ENCODE data around the gene PTGES. TPM values are rescaled to one million over a fixed set of nuclear protein-coding genes. Genes with fewer than 3 reads are reported as not detected.

PTGES gene
- total and polyA plus RNA-seq, 2 experiments from 2014 or later = 2.8 to 3.6 TPM

DNA sequence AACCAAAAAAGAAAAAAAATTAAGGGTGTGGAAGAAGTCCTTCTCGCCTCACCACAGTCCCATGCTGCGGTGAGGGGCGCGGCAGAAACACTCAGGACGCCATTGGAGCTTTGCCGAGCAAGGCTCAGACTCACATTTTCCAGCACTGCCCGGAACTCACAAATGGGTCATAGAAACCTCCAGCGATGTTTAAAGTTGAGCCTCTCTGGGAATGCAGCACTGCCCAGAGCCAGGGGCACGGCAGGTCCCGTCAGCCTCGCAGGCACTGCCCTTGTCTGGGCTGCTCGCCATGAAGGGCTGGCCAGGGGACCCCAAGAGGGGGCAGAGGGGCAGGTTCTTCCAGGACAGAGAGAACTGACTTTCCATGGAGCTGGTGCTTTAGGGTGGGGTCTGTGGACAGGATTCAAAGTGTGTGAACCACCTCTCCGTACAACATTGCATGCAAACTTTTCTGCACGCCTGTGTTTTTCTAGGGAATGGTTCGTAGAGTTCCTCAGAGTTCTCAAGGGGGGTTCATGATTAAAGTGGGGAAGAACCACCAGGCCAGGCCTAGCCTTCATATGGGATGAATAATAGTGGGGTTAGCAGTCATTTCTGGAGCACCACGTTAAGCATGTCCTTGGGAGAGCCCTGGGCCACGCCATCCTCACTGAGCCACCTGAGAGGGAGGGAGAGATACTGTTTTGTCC lies 49.0 kb downstream of the PTGES start:
- H3K36me3 Mint-ChIP-seq (ENCODE audit: low read depth) = no peaks in the 10 kb centered on the region
- ATAC-seq = 0 out of 3 replicates have a peak, but pooled peaks have one; percentile 23

More for the DNA sequence above, 49.0 kb downstream of the PTGES start:
- H3F3A ChIP-seq (replicated peaks; ENCODE audit: low read depth) = no peaks in the 10 kb centered on the region
- TF ChIP-seq POLR2AphosphoS5 (IDR thresholded peaks at IDR 0.05; ENCODE audit: low read depth) (no peak), JUNB (IDR thresholded peaks at IDR 0.05; ENCODE audit: unreplicated experiment) (no peak), ZNF331 (CRISPR knock-in tag; IDR thresholded peaks at IDR 0.05; ENCODE audit: low read depth) (no peak), EZH2phosphoT487 (IDR thresholded peaks at IDR 0.05; ENCODE audit: unreplicated experiment) (no peak), STAT1 (IDR thresholded peaks at IDR 0.05; ENCODE audit: unreplicated experiment) (no peak), EZH2 (IDR thresholded peaks at IDR 0.05; ENCODE audit: low read depth, unreplicated experiment) (no peak), ZNF114 (CRISPR knock-in tag; IDR thresholded peaks at IDR 0.05) (no peak), CREB1 (CRISPR knock-in tag; IDR thresholded peaks at IDR 0.05; ENCODE audit: low read depth) (no peak), ETS1 (IDR thresholded peaks at IDR 0.05) (no peak), NANOG (IDR thresholded peaks at IDR 0.05; ENCODE audit: borderline replicate concordance) (no peak), CTCF (conservative IDR thresholded peaks at IDR 0.05; ENCODE audit: low read depth in 2 of 2) (no peak)
- TF ChIP-seq, protein P1, sequence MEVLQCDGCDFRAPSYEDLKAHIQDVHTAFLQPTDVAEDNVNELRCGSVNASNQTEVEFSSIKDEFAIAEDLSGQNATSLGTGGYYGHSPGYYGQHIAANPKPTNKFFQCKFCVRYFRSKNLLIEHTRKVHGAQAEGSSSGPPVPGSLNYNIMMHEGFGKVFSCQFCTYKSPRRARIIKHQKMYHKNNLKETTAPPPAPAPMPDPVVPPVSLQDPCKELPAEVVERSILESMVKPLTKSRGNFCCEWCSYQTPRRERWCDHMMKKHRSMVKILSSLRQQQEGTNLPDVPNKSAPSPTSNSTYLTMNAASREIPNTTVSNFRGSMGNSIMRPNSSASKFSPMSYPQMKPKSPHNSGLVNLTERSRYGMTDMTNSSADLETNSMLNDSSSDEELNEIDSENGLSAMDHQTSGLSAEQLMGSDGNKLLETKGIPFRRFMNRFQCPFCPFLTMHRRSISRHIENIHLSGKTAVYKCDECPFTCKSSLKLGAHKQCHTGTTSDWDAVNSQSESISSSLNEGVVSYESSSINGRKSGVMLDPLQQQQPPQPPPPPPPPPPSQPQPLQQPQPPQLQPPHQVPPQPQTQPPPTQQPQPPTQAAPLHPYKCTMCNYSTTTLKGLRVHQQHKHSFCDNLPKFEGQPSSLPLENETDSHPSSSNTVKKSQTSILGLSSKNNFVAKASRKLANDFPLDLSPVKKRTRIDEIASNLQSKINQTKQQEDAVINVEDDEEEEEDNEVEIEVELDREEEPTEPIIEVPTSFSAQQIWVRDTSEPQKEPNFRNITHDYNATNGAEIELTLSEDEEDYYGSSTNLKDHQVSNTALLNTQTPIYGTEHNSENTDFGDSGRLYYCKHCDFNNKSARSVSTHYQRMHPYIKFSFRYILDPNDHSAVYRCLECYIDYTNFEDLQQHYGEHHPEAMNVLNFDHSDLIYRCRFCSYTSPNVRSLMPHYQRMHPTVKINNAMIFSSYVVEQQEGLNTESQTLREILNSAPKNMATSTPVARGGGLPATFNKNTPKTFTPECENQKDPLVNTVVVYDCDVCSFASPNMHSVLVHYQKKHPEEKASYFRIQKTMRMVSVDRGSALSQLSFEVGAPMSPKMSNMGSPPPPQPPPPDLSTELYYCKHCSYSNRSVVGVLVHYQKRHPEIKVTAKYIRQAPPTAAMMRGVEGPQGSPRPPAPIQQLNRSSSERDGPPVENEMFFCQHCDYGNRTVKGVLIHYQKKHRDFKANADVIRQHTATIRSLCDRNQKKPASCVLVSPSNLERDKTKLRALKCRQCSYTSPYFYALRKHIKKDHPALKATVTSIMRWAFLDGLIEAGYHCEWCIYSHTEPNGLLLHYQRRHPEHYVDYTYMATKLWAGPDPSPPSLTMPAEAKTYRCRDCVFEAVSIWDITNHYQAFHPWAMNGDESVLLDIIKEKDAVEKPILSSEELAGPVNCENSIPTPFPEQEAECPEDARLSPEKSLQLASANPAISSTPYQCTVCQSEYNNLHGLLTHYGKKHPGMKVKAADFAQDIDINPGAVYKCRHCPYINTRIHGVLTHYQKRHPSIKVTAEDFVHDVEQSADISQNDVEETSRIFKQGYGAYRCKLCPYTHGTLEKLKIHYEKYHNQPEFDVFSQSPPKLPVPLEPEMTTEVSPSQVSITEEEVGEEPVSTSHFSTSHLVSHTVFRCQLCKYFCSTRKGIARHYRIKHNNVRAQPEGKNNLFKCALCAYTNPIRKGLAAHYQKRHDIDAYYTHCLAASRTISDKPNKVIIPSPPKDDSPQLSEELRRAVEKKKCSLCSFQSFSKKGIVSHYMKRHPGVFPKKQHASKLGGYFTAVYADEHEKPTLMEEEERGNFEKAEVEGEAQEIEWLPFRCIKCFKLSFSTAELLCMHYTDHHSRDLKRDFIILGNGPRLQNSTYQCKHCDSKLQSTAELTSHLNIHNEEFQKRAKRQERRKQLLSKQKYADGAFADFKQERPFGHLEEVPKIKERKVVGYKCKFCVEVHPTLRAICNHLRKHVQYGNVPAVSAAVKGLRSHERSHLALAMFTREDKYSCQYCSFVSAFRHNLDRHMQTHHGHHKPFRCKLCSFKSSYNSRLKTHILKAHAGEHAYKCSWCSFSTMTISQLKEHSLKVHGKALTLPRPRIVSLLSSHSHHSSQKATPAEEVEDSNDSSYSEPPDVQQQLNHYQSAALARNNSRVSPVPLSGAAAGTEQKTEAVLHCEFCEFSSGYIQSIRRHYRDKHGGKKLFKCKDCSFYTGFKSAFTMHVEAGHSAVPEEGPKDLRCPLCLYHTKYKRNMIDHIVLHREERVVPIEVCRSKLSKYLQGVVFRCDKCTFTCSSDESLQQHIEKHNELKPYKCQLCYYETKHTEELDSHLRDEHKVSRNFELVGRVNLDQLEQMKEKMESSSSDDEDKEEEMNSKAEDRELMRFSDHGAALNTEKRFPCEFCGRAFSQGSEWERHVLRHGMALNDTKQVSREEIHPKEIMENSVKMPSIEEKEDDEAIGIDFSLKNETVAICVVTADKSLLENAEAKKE (CRISPR knock-in tag; IDR thresholded peaks at IDR 0.05) = no peak
- TF ChIP-seq, protein P2, sequence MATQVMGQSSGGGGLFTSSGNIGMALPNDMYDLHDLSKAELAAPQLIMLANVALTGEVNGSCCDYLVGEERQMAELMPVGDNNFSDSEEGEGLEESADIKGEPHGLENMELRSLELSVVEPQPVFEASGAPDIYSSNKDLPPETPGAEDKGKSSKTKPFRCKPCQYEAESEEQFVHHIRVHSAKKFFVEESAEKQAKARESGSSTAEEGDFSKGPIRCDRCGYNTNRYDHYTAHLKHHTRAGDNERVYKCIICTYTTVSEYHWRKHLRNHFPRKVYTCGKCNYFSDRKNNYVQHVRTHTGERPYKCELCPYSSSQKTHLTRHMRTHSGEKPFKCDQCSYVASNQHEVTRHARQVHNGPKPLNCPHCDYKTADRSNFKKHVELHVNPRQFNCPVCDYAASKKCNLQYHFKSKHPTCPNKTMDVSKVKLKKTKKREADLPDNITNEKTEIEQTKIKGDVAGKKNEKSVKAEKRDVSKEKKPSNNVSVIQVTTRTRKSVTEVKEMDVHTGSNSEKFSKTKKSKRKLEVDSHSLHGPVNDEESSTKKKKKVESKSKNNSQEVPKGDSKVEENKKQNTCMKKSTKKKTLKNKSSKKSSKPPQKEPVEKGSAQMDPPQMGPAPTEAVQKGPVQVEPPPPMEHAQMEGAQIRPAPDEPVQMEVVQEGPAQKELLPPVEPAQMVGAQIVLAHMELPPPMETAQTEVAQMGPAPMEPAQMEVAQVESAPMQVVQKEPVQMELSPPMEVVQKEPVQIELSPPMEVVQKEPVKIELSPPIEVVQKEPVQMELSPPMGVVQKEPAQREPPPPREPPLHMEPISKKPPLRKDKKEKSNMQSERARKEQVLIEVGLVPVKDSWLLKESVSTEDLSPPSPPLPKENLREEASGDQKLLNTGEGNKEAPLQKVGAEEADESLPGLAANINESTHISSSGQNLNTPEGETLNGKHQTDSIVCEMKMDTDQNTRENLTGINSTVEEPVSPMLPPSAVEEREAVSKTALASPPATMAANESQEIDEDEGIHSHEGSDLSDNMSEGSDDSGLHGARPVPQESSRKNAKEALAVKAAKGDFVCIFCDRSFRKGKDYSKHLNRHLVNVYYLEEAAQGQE (IDR thresholded peaks at IDR 0.05; ENCODE audit: unreplicated experiment) = no peak
- no peak overlapping the region for H3K4me3 ChIP-seq
- Mint-ChIP-seq H3K4me3 (no peak overlapping the region), H3K27me3 (ENCODE audit: insufficient read depth, low read depth, poor library complexity) (peaks cover 2% of the 10 kb centered on the region), H3K4me1 (peaks cover 4% of the 10 kb centered on the region; the same call in 2 of the 3 replicates), H3K27ac (no peak overlapping the region), H3K9me3 (no peaks in the 10 kb centered on the region)
- H4K20me1 ChIP-seq (replicated peaks; ENCODE audit: insufficient read depth) = no peaks in the 10 kb centered on the region
- no peaks in the 10 kb centered on the region for H3K36me3 ChIP-seq (ENCODE audit: insufficient read depth)
- no peak for DNase-seq (ENCODE audit: low spot score)
- no peak overlapping the region for H3K27ac ChIP-seq (ENCODE audit: low read depth)
- no peaks in the 10 kb centered on the region for H3K9me2 ChIP-seq (ENCODE audit: insufficient read depth)
- H3K79me2 ChIP-seq (replicated peaks; ENCODE audit: insufficient read depth) = no peaks in the 10 kb centered on the region
- peaks cover 4% of the 10 kb centered on the region; the same call in 1 of the 2 replicates for H3K4me1 ChIP-seq (ENCODE audit: insufficient read depth)
- H3K27me3 ChIP-seq (ENCODE audit: insufficient read depth) = no peaks in the 10 kb centered on the region
- H3K4me2 ChIP-seq = no peak overlapping the region
- no peak overlapping the region for H2AFZ ChIP-seq

Data from GM23338 (cell line).